PC-3 (cell line): ENCODE results near the gene NEK8.

ENCODE experiments used
- CTCF ChIP-seq: fragments of 300-600 bp; sonication (generic); conservative IDR thresholded peaks from 2 replicates; pipeline ENCODE4 v1.5.1; 2017; ENCODE audit warnings: antibody characterized with exemption, low read depth, mild to moderate bottlenecking, low read length
- EZH2 ChIP-seq: fragments of 300-600 bp; sonication (generic); IDR thresholded peaks from one replicate; pipeline ENCODE4 v1.6.1; 2017; ENCODE audit warnings: antibody characterized with exemption, mild to moderate bottlenecking, low read length; ENCODE audit not compliant: unreplicated experiment
- EZH2phosphoT487 ChIP-seq: fragments of 300-600 bp; sonication (generic); IDR thresholded peaks from 2 replicates; pipeline ENCODE4 v1.6.1; 2018; ENCODE audit warnings: mild to moderate bottlenecking, antibody characterized with exemption, low read length, borderline replicate concordance

GRCh38 chr17:28759256-28759865, 30.8 kb downstream of the NEK8 start:
- no peak for TF ChIP-seq CTCF
- no peak for TF ChIP-seq EZH2
- no peak for TF ChIP-seq EZH2phosphoT487
